Measurements from ENCODE around the gene CADM1.
"Not testable (repeated sequence)": the region's sequence is repeated elsewhere in the genome, so short reads cannot be mapped to it uniquely, and the experiment has no call there.

Gene CADM1

GRCh38 chr11:115476463-115477286 lies 27.5 kb downstream of the CADM1 start:
- DNase-seq, result peak; percentile 49

GRCh38 chr11:115475564-115475963 lies 28.7 kb downstream of the CADM1 start:
- DNase-seq, result no peak

DNA sequence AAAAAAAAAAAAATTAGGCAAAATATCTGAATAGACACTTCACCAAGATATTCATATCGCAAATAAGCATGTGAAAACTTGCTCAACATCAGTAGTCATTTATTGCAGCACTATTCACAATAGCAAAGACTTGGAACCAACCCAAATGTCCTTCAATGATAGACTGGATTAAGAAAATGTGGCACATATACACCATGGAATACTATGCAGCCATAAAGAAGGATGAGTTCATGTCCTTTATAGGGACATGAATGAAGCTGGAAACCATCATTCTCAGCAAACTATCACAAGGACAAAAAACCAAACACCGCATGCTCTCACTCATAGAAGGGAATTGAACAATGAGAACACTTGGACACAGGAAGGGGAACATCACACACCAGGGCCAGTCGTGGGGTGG lies 29.9 kb downstream of the CADM1 start:
- DNase-seq, result not testable (repeated sequence)

DNA sequence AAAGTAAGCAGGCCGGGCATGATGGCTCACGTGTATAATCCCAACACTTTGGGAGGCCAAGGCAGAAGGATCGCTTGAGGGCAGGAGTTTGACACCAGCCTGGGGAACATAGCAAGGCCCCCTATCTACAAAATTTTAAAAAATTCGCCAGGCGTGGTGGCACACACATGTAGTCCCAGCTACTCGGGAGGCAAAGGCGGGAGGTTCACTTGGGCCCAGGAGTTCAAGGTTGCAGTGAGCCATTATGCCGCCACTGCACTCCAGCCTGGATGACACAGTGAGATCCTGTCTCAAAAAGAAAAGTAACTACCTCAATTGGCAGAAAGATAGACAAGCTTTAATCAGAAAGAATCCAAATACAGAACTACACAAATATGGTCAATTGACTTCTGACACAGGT lies 31.0 kb downstream of the CADM1 start:
- DNase-seq, result no peak

DNA sequence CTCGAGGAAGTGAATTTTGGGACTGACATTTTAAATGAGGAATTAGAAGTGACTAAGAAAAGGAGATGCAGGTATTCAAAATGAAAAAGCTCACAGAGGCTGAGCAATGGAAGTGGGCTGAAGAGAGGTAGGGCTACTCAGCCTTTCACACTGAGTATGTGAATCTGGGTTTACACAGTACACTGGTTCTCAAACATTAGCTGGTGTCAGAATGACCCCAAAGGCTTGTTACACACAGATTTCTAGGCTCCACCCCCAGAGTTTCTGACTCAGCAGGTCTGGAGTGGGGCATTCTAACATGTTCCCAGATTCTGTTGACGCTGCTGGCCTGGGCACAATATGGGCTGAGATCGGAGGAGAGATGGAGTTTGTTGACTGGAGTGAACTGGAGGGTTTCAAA lies 32.8 kb downstream of the CADM1 start:
- no peak for DNase-seq

DNA sequence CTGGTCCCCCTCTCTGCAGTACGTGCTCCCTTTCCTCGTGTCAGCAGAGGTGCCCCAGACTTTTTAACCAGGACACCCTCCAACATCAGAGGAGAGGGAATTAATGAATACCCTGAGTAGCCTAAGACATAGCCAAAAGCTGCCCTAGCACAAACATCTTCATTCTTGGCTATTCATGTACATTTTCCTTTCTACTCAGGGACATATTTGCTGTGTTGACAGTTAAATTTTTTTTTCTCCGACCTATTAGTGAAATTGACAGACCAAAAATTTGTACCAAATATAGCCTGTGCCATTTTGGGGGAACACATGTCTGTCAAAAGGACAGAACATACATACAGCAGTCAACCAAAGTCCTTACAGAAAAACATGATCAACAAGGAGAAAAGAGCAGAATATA lies 33.3 kb downstream of the CADM1 start:
- no peak for DNase-seq

- DNase-seq, result no peak
Measured at GRCh38 chr11:115469361-115469760, 34.9 kb downstream of the CADM1 start.

DNA sequence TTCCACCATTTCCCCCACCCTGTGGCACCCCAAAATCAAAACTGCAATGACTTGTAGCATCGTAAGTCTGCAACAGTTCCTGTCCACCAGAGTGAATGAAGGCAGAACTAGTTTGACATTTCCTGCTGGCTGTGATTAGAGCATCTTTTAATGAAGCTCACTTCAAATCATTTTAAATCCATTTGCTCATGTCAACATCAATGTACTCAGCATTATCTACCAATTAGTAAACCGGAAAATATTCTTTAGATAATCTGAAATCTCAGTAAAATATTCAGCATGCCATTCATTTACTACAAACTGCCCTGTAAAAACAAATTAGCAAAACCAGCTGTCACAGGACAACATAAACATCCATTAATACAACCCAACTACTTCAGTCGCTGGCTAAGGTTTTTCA lies 38.1 kb downstream of the CADM1 start:
- DNase-seq, result no peak

DNA sequence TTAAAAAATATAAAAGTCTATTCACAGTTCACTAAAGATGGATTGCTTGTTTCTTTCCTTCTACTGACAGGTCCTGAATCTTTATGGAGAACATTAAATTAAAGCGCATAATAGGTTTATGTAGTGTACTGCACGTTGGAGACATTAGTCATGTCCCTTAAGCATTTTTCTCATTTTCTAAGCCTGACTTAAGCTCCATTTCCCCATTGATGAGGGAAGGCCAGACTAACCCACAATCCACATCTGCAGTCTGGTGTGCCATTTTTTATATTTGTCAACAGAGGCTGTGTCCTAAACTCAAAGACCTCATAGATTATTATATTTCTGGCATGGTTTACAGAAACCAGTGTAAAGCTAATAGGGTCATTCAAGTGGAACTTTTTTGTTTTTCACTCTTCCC lies 39.9 kb downstream of the CADM1 start:
- no peak for DNase-seq

DNA sequence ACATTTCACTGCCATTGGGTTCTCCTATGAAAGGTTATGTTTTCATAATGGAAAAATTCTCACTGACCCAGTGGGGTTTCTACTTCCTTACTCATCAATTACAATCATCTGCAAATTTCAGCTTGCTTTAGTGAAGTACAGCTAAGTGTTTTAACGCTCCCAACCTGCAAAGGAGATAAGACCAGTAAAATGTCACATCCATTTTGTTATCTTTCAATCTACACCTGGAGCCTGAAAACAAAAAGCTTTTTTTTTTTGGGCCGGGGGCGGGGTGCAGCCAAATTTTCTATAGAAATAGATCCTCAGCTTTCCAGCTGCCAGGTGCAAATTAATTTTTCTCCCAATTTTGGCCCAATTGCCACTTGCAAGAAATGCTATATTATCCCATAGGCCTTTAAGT lies 40.6 kb downstream of the CADM1 start:
- peak; percentile 33 for DNase-seq

DNA sequence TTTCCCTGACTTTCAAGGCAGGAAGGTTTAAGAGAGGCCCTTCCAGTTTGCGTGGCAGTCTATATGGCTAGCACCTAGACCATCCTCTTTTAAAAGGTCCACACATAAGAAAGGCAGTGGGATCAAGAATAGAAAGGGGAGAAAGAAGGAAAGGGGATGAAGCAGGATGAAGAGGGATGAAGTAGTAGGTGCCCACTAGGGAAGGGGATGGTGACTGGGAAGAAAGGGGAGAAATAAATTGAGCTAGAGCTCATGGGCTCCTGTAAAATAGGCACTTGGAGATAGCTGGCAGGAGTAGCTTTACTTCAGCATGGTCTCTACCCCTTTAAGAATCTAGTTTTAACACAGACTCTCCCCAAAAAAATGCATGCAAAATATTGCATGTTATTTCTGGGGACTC lies 41.5 kb downstream of the CADM1 start:
- no peak for DNase-seq

DNA sequence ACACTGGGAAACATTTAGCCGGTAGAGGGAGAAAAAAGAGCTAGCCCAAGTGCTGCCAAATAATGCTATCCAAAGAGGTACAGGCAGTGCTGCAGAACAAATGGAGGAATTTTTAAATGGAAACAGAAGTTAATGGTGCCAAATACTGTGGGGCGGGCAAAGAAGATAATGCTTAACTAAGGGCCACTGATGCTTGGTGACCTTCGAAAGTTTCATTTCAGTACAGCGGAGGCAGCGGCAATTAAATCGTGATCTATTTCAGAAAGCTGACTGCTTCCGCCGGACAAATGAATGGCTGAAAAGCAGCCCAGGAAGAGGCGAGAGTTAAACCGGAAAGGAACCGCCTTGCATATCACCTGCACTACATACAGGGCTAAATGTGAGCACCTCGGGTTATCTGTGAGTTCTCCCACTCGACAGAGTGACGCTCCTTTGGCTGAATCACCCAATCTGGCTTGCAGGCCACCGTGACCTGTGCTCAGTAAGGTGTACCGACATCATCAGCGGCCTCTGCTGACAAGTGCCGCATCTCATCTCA lies 42.1 kb downstream of the CADM1 start:
- no peak for DNase-seq

- no peak for DNase-seq
Measured at GRCh38 chr11:115460512-115460911, 43.7 kb downstream of the CADM1 start.

GRCh38 chr11:115459563-115459962 lies 44.7 kb downstream of the CADM1 start:
- no peak for DNase-seq

- DNase-seq, result peak; percentile 34
Measured at GRCh38 chr11:115458877-115459276, 45.3 kb downstream of the CADM1 start.

DNA sequence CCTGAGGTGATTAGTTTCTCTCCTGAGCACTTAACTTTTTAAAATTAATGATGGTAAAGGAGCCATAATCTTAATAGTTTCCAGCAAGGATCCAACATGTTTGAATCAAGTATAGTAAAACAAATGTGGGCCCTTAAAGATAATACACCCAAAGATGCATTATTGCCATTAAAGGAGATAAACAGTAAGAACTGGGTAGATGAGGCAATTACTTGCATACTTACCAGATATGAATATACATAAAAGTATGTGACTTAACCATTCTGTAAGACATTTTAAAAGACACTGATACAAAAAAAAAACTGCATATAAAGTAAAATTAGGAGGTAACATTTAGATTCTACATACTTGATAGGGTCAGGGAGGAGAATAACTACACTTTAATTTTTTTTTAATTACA lies 48.2 kb downstream of the CADM1 start:
- DNase-seq, result no peak

DNA sequence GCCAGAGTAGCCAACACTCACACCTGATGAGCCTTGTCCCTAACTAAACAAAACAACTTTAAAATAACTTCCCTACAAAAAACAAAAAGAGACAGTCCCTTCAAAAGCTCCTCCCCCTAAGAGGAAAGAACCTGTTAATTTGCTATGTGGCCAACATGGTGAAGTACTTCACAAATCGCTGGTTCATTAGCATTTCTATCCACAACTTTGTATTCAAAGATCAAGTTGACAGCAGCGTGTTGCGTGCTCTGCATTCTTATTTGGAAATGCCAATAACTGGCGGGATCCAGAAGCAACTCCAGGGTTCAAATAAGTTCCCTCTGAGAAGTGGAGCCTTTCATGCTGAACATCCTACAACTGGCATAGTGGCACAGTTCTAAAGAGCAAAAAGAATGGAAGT lies 48.6 kb downstream of the CADM1 start:
- DNase-seq, result no peak

GRCh38 chr11:115454525-115454924 lies 49.7 kb downstream of the CADM1 start:
- DNase-seq, result no peak

- no peak for DNase-seq
Measured at GRCh38 chr11:115453693-115454490, 50.3 kb downstream of the CADM1 start.

- no peak for DNase-seq
Measured at GRCh38 chr11:115452241-115452640, 52.0 kb downstream of the CADM1 start.

GRCh38 chr11:115450519-115450918 lies 53.7 kb downstream of the CADM1 start:
- no peak for DNase-seq

GRCh38 chr11:115447273-115447864 lies 56.8 kb downstream of the CADM1 start:
- no peak for DNase-seq

- no peak for DNase-seq
Measured at GRCh38 chr11:115446214-115446613, 58.0 kb downstream of the CADM1 start.

- no peak for DNase-seq
Measured at GRCh38 chr11:115444542-115444941, 59.7 kb downstream of the CADM1 start.
